OCI-LY7 (cell line): ENCODE results near the gene GRHL3. TPM values are rescaled to one million over a fixed set of nuclear protein-coding genes. Genes with fewer than 3 reads are reported as not detected.

Source experiments
- BruUV-seq: library from RNA; stranded (reverse); fragments of 400-500 nt; replicated peaks from 2 replicates; lab custom pipeline; 2021; lab: Mats Ljungman, UMichigan
- CTCF ChIA-PET: fragments of 300-600 bp; sonication (Branson Sonifier 250); formaldehyde crosslinking; loops from one replicate; lab custom pipeline; 2022; ENCODE audit warnings: antibody characterized with exemption; ENCODE audit not compliant: unreplicated experiment; lab: Charles Lee
- POLR2A ChIA-PET: fragments of 300-600 bp; sonication (Branson Sonifier 250); formaldehyde crosslinking; loops from one replicate; lab custom pipeline; 2022; ENCODE audit warnings: antibody characterized with exemption; lab: Charles Lee
- DNase-seq: peaks from one replicate; pipeline ENCODE4 v3.0.0-alpha.2; 2015; ENCODE audit warnings: low spot score
- H2AFZ ChIP-seq: fragments of 200-600 bp; sonication (generic), shearing (Covaris generic); 2 replicates; pipeline ENCODE4 v1.6.1; 2014; ENCODE audit warnings: mild to moderate bottlenecking, antibody characterized with exemption, low read length, moderate library complexity
- H3K27ac ChIP-seq: fragments of 200-600 bp; sonication (generic); 2 replicates; pipeline ENCODE4 v1.5.1; 2014; ENCODE audit warnings: mixed run types, low read depth, mild to moderate bottlenecking, moderate library complexity, low read length, inconsistent platforms; ENCODE audit not compliant: poor library complexity, severe bottlenecking
- H3K36me3 ChIP-seq: fragments of 200-600 bp; sonication (generic); 2 replicates; pipeline ENCODE4 v1.6.1; 2014; ENCODE audit warnings: mild to moderate bottlenecking, antibody characterized with exemption, low read length, moderate library complexity, mixed read lengths; ENCODE audit not compliant: insufficient read depth
- H3K4me1 ChIP-seq: fragments of 200-600 bp; sonication (generic); 2 replicates; pipeline ENCODE4 v1.5.1; 2014; ENCODE audit warnings: mild to moderate bottlenecking, low read length; ENCODE audit not compliant: insufficient read depth, poor library complexity, severe bottlenecking
- H3K4me2 ChIP-seq: fragments of 200-600 bp; sonication (generic); 2 replicates; pipeline ENCODE4 v1.6.1; 2014; ENCODE audit warnings: mild to moderate bottlenecking, low read length
- H3K4me3 ChIP-seq: fragments of 200-600 bp; sonication (generic); 2 replicates; pipeline ENCODE4 v1.5.1; 2014; ENCODE audit warnings: mild to moderate bottlenecking, low read depth, low read length; ENCODE audit not compliant: poor library complexity, severe bottlenecking
- H3K79me2 ChIP-seq: fragments of 200-600 bp; sonication (generic); 2 replicates; pipeline ENCODE4 v1.6.1; 2016; ENCODE audit warnings: low read depth, mild to moderate bottlenecking, low read length, moderate library complexity, mixed read lengths; ENCODE audit not compliant: insufficient read depth
- H3K9me2 ChIP-seq: fragments of 200-600 bp; sonication (generic); 2 replicates; pipeline ENCODE4 v1.6.1; 2016; ENCODE audit warnings: mild to moderate bottlenecking, low read length, mixed read lengths; ENCODE audit not compliant: insufficient read depth
- H3K9me3 ChIP-seq: fragments of 200-600 bp; sonication (generic); 2 replicates; pipeline ENCODE4 v1.6.1; 2014; ENCODE audit warnings: mild to moderate bottlenecking, mixed run types, low read length, mixed read lengths
- H4K20me1 ChIP-seq: fragments of 200-600 bp; sonication (generic); 2 replicates; pipeline ENCODE4 v1.6.1; 2014; ENCODE audit warnings: mild to moderate bottlenecking, antibody characterized with exemption, low read length, moderate library complexity, mixed read lengths; ENCODE audit not compliant: insufficient read depth
- EZH2phosphoT487 ChIP-seq: fragments of 200-600 bp; sonication (generic); IDR thresholded peaks from 2 replicates; pipeline ENCODE4 v1.6.1; 2018; ENCODE audit warnings: low read depth, borderline replicate concordance, mild to moderate bottlenecking, mixed run types, antibody characterized with exemption, low read length, moderate library complexity, mixed read lengths
- intact Hi-C: fragments of 100-400 bp; cut with micrococcal nuclease; formaldehyde crosslinking; loops from one replicate; pipeline ENCODE4 v1.10.0; 2022; ENCODE audit not compliant: unreplicated experiment
- total RNA-seq, 2 experiments: library from RNA; depleted of rRNA in 1 of 2; stranded (reverse); fragments of >200 nt in 1 of 2; shearing (Covaris generic) in 1 of 2; gene quantifications; 2 replicates each; pipeline ENCODE4 v1.2.3, GENCODE V29; 2014 to 2022
- TF ChIP-seq, protein P1 (sequence below): fragments of 200-600 bp; sonication (generic); conservative IDR thresholded peaks from 2 replicates; pipeline ENCODE4 v1.5.1; 2014; ENCODE audit warnings: mild to moderate bottlenecking, antibody characterized with exemption, low read length, moderate library complexity, mixed read lengths

The GRHL3 gene
- total RNA-seq, 2 experiments from 2014 or later = 0.09 to 0.65 TPM

DNA sequence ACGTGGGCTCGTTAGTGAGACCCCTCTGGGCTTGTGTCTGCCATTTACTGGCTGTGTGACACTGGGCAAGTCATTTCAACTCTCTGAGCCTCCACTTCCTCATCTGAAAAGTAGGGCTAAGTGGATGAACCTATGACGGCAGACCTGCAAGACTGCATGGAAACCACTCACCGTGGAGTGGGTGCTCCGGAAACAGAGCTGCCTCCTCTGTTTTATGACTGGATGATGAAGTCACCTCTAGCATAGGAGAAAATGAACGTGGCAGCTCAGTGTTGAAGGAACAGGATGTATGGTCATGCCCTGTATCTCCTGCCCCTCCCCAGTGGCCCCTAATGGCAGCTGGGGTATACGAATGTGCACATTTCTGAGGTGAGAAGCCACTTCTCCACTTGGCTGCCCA, 53.9 kb downstream of the GRHL3 start:
- Histone ChIP-seq H4K20me1 (no peaks in the 10 kb centered on the region), H3K79me2 (no peaks in the 10 kb centered on the region), H3K27ac (peak overlapping the region; percentile 40), H3K9me2 (no peaks in the 10 kb centered on the region), H3K9me3 (no peaks in the 10 kb centered on the region), H3K4me1 (peaks cover 23% of the 10 kb centered on the region), H3K4me3 (peak overlapping the region; percentile 3), H2AFZ (peak overlapping the region; percentile 83), H3K4me2 (peak overlapping the region; percentile 51), H3K36me3 (no peaks in the 10 kb centered on the region)
- ChIA-PET POLR2A (interaction anchor here (0.6 to 2.3 kb wide), 6 partner anchors 9 to 560 kb away, joined by 3 to 7 read pairs (median 4); no protein-coding TSS in a partner anchor), CTCF (no interaction called here)
- BruUV-seq = no TSS peak
- intact Hi-C loops = no loop called here
- DNase-seq = peak; percentile 87
- TF ChIP-seq, protein P1, sequence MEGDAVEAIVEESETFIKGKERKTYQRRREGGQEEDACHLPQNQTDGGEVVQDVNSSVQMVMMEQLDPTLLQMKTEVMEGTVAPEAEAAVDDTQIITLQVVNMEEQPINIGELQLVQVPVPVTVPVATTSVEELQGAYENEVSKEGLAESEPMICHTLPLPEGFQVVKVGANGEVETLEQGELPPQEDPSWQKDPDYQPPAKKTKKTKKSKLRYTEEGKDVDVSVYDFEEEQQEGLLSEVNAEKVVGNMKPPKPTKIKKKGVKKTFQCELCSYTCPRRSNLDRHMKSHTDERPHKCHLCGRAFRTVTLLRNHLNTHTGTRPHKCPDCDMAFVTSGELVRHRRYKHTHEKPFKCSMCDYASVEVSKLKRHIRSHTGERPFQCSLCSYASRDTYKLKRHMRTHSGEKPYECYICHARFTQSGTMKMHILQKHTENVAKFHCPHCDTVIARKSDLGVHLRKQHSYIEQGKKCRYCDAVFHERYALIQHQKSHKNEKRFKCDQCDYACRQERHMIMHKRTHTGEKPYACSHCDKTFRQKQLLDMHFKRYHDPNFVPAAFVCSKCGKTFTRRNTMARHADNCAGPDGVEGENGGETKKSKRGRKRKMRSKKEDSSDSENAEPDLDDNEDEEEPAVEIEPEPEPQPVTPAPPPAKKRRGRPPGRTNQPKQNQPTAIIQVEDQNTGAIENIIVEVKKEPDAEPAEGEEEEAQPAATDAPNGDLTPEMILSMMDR = no peak
- TF ChIP-seq EZH2phosphoT487 = no peak

DNA sequence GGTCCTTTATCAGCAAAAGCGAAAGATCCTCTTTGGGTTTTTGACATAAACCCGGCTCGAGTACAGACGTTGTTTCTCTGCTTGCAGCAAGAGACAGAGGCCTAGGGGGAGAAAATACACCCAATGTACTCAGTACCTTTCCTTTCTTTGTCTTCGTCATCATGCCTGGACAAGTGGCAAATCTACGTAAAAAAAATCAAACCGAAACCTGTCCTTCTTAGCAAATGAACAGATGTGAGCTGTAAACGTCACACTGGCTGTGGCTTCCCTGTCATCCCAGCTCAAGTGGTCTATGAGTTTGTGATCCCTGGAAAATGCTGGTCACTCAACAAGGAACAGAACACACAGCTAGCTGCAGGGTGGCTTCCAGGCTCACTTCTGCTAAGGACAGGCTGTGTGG, 54.6 kb downstream of the GRHL3 start:
- no peaks in the 10 kb centered on the region for H3K9me2 ChIP-seq
- peak overlapping the region; percentile 3 for H3K4me3 ChIP-seq
- H3K27ac ChIP-seq = peak overlapping the region; percentile 40
- no peaks in the 10 kb centered on the region for H3K36me3 ChIP-seq
- intact Hi-C loops = no loop called here
- no peak for TF ChIP-seq EZH2phosphoT487
- TF ChIP-seq, protein P1 = no peak
- no peak for DNase-seq
- no peaks in the 10 kb centered on the region for H4K20me1 ChIP-seq
- peaks cover 23% of the 10 kb centered on the region for H3K4me1 ChIP-seq
- H2AFZ ChIP-seq = peak overlapping the region; percentile 83; the same call in 1 of the 2 replicates
- CTCF ChIA-PET = no interaction called here
- H3K4me2 ChIP-seq = peak overlapping the region; percentile 51
- H3K9me3 ChIP-seq = no peaks in the 10 kb centered on the region
- BruUV-seq = no TSS peak
- H3K79me2 ChIP-seq = no peaks in the 10 kb centered on the region
- POLR2A ChIA-PET = interaction anchor here (0.6 to 2.3 kb wide), 4 partner anchors 9 to 190 kb away, joined by 3 to 7 read pairs (median 6); no protein-coding TSS in a partner anchor

DNA sequence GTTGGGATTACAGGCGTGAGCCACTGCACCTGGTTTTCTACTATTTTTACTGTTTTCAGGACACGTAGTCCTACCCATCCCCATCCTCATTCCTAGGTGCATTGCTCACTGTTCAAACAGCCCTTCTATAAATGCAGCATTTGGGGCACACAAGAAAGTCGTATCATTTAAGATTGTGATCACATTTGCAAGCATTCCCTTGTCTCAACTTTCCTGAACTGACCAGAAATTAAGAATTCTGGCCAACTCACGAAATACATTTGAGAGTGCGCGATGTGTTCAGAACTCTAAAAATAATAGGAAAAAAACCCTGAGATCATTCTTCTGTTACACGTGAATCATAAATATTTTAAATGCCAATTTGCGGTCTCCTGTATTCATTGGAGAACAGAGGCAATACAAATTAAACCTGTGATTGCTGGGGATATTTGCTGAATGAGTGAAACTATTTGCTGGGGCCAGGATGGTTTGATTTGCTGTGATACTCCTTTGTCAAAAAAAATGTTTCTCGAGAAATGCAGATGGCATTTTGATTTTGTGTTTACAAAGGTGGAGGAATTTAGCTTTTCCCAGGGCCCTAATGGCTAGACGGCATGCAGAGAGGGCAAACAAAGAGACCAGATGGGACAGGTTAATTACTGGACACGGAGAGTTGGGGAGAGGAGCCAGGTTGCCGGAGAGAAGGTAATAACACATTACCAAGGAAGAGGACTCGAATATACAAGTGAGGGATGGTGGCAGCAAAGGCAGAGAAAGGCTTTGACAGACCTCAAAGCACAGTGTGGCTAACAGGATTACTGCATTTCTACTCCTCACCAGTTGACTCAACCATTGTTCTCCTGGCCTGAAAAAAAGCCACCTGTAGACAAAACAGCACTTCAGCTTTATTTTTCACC, 56.0 kb downstream of the GRHL3 start:
- Histone ChIP-seq H3K9me2 (no peaks in the 10 kb centered on the region), H3K4me1 (peaks cover 23% of the 10 kb centered on the region), H3K9me3 (no peaks in the 10 kb centered on the region), H3K36me3 (no peaks in the 10 kb centered on the region), H3K4me2 (no peak overlapping the region), H3K79me2 (no peaks in the 10 kb centered on the region), H3K27ac (no peak overlapping the region), H4K20me1 (no peaks in the 10 kb centered on the region), H3K4me3 (no peak overlapping the region), H2AFZ (no peak overlapping the region)
- no peak for DNase-seq
- BruUV-seq = no TSS peak
- ChIA-PET POLR2A (interaction anchor here (0.6 kb wide), 1 partner anchor 175 kb away, joined by 3 read pairs; no protein-coding TSS in a partner anchor), CTCF (no interaction called here)
- TF ChIP-seq EZH2phosphoT487 = no peak
- TF ChIP-seq, protein P1 = no peak
- intact Hi-C loops = no loop called here
